A549 (cell line): Measurements from ENCODE around the gene HSD3B7. TPM values are rescaled to one million over a fixed set of nuclear protein-coding genes. Genes with fewer than 3 reads are reported as not detected.

ENCODE experiments used
- ATAC-seq, 2 experiments: fragments of 200-7000 bp in 1 of 2; fragments of >200 bp in 1 of 2; cut with Nextera tagmentation in 1 of 2; cut with Tn5 transposase in 1 of 2; 3 replicates each; pipeline versions ENCODE4 v1.8.0 to v1.9.1; 2018 to 2020; ENCODE audit warnings: mild to moderate bottlenecking in 1 of 2, moderate library complexity in 1 of 2
- CTCF ChIA-PET: fragments of 300-600 bp; sonication (Branson Sonifier 250); formaldehyde crosslinking; extraction: SDS; loops from one replicate; lab custom pipeline; 2021; ENCODE audit warnings: antibody characterized with exemption, inconsistent platforms; lab: Yijun Ruan, JAX
- POLR2A ChIA-PET: fragments of 350-600 bp; formaldehyde crosslinking; extraction: SDS; loops from one replicate; lab custom pipeline; 2021; ENCODE audit warnings: antibody characterized with exemption, inconsistent platforms; lab: Yijun Ruan, JAX
- DNase-seq, 2 experiments: peaks; one replicate each; pipeline versions ENCODE4 v3.0.0 to v3.0.0-alpha.2; 2011 to 2016; ENCODE audit warnings: low read depth in 1 of 2, low spot score in 1 of 2
- FAIRE-seq: peaks from 2 replicates; lab custom pipeline; 2011; peaks lifted over from hg19 to GRCh38; lab: Jason Lieb, UNC
- H3K27ac ChIP-seq, 2 experiments: fragments of >200 bp; sonication (Bioruptor Twin); formaldehyde crosslinking; 3 replicates each; pipeline ENCODE4 v1.5.1; 2016 to 2017
- H3K4me1 ChIP-seq: fragments of >200 bp; sonication (Bioruptor Twin); formaldehyde crosslinking; 3 replicates; pipeline ENCODE4 v1.6.1; 2016
- H3K4me2 ChIP-seq: fragments of >200 bp; sonication (Bioruptor Twin); formaldehyde crosslinking; 3 replicates; pipeline ENCODE4 v1.6.1; 2016
- H3K4me3 ChIP-seq: fragments of >200 bp; sonication (Bioruptor Twin); formaldehyde crosslinking; 3 replicates; pipeline ENCODE4 v1.5.1; 2016
- H3K9me3 ChIP-seq: fragments of >200 bp; sonication (Bioruptor Twin); formaldehyde crosslinking; 3 replicates; pipeline ENCODE4 v1.6.1; 2016
- CBX8 ChIP-seq: fragments of 200-600 bp; sonication (generic); IDR thresholded peaks from 2 replicates; pipeline ENCODE4 v1.6.1; 2016
- CHD2 ChIP-seq: fragments of 150-350 bp; IDR thresholded peaks from 2 replicates; pipeline ENCODE4 v1.6.1; 2014; ENCODE audit warnings: low read length; ENCODE audit not compliant: partially characterized antibody
- EHF ChIP-seq: fragments of 250-450 bp; sonication (Bioruptor Pico); IDR thresholded peaks from 2 replicates; pipeline ENCODE4 v1.5.0; 2020; ENCODE audit warnings: mild to moderate bottlenecking
- FOSL2 ChIP-seq, 2 experiments: fragments of 450-650 bp in 1 of 2; fragments of >200 bp in 1 of 2; sonication (Bioruptor Twin) in 1 of 2; formaldehyde crosslinking; IDR thresholded peaks; 2 replicates each; pipeline versions ENCODE4 v1.5.0 to v1.6.1; 2016 to 2020; ENCODE audit warnings: mild to moderate bottlenecking in 1 of 2, moderate library complexity in 1 of 2
- GATA3 ChIP-seq: IDR thresholded peaks from 2 replicates; pipeline ENCODE4 v1.6.1; 2012; ENCODE audit warnings: borderline replicate concordance
- HOXA7 ChIP-seq: fragments of 250-450 bp; sonication (Bioruptor Pico); IDR thresholded peaks from 2 replicates; pipeline ENCODE4 v1.5.0; 2020; ENCODE audit warnings: mild to moderate bottlenecking, moderate library complexity
- HOXB13 ChIP-seq: fragments of 250-450 bp; sonication (Bioruptor Pico); IDR thresholded peaks from 2 replicates; pipeline ENCODE4 v1.5.0; 2020; ENCODE audit warnings: low read depth, mild to moderate bottlenecking, moderate library complexity
- HOXB5 ChIP-seq: fragments of 250-450 bp; sonication (Bioruptor Pico); IDR thresholded peaks from 2 replicates; pipeline ENCODE4 v1.5.0; 2020; ENCODE audit warnings: mild to moderate bottlenecking, moderate library complexity
- JUN ChIP-seq, 2 experiments: fragments of >200 bp; sonication (Bioruptor Twin); formaldehyde crosslinking; IDR thresholded peaks; 2 replicates in 1 of 2; 3 replicates in 1 of 2; pipeline ENCODE4 v1.6.1; 2016 to 2017
- MAFK ChIP-seq: fragments of 450-650 bp; IDR thresholded peaks from 2 replicates; pipeline ENCODE4 v1.6.1; 2014; ENCODE audit not compliant: partially characterized antibody
- MYC ChIP-seq: IDR thresholded peaks from 2 replicates; pipeline ENCODE4 v1.6.1; 2012; ENCODE audit warnings: mild to moderate bottlenecking, inconsistent platforms, low read length, improper control_type of control experiment, borderline replicate concordance
- TFCP2L1 ChIP-seq: fragments of 250-450 bp; sonication (Bioruptor Pico); IDR thresholded peaks from 2 replicates; pipeline ENCODE4 v1.5.0; 2021; ENCODE audit warnings: mild to moderate bottlenecking
- TP53 ChIP-seq: fragments of 250-450 bp; sonication (Bioruptor Pico); IDR thresholded peaks from 2 replicates; pipeline ENCODE4 v1.5.0; 2021; ENCODE audit warnings: mild to moderate bottlenecking, moderate library complexity
- WGBS: methylation state at CpG from one replicate; pipeline ENCODE4 v1.1.6; 2017; ENCODE audit errors: missing lambda C conversion rate; 5-methylcytosine and 5-hydroxymethylcytosine counted together
- polyA plus RNA-seq, 4 experiments: library from polyadenylated mRNA; depleted of rRNA in 3 of 4; stranded (reverse); fragments of >200 nt; fragmentation: RNase III in 1 of 4; extraction: RNeasy Plus Mini Kit Qiagen cat#74134 plus additional on column Dnase treatment in 1 of 4; gene quantifications; 2 replicates in 3 of 4; 3 replicates in 1 of 4; pipeline ENCODE4 v1.2.3, GENCODE V29; 2011 to 2017
- TF ChIP-seq, protein P1 (sequence below): fragments of 250-450 bp; sonication (Bioruptor Pico); IDR thresholded peaks from 2 replicates; pipeline ENCODE4 v1.5.0; 2020; ENCODE audit warnings: low read depth, mild to moderate bottlenecking, moderate library complexity
- TF ChIP-seq, protein P2 (sequence below): fragments of 150-350 bp; IDR thresholded peaks from 2 replicates; pipeline ENCODE4 v1.6.1; 2014; ENCODE audit warnings: low read depth, mild to moderate bottlenecking, low read length
- TF ChIP-seq, protein P3 (sequence below): fragments of >200 bp; sonication (Bioruptor Twin); formaldehyde crosslinking; IDR thresholded peaks from 3 replicates; pipeline ENCODE4 v1.5.1; 2016
- TF ChIP-seq, protein P4 (sequence below): IDR thresholded peaks from 2 replicates; pipeline ENCODE4 v1.6.1; 2012
- TF ChIP-seq, protein P5 (sequence below): fragments of >200 bp; sonication (Bioruptor Twin); formaldehyde crosslinking; IDR thresholded peaks from 3 replicates; pipeline ENCODE4 v1.6.1; 2016
- TF ChIP-seq, protein P6 (sequence below): fragments of >200 bp; sonication (Bioruptor Twin); formaldehyde crosslinking; IDR thresholded peaks from 2 replicates; pipeline ENCODE4 v1.6.1; 2016
- TF ChIP-seq, protein P7 (sequence below): IDR thresholded peaks from 2 replicates; pipeline ENCODE4 v1.6.1; 2012

Gene HSD3B7
- polyA plus RNA-seq, 2 of the 4 experiments (the other 2 are of a cell fraction), result 10.5 to 19.7 TPM

DNA sequence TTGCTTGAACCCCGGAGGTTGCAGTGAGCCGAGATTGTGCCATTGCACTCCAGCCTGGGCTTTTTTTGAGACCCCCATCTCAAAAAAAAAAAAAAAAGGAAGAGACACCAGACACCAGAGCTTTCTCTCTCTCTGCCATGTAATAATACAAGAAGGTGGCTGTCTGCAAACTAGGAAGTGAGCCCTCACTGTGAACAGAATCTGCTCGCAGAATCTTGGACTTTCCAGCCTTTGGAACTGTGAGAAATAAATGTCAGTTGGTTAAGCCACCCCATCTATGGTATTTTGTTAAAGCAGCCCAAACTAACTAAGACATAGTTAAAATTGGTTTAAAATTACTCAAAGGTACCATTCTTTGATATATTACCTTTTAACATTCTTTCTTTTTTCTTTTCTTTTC, 35.5 kb downstream of the HSD3B7 start:
- H3K4me3 ChIP-seq, result no peak overlapping the region
- H3K4me2 ChIP-seq, result no peak overlapping the region
- POLR2A ChIA-PET, result no interaction called here
- ATAC-seq (no peak), DNase-seq (no peak), FAIRE-seq (no peak)
- no peak overlapping the region for H3K27ac ChIP-seq
- TF ChIP-seq TP53 (no peak), GATA3 (no peak), JUN (IDR thresholded peaks at IDR 0.05) (no peak), HOXB5 (CRISPR knock-in tag) (no peak), MAFK (no peak), TFCP2L1 (CRISPR knock-in tag) (no peak), EHF (no peak)
- TF ChIP-seq, protein P1, sequence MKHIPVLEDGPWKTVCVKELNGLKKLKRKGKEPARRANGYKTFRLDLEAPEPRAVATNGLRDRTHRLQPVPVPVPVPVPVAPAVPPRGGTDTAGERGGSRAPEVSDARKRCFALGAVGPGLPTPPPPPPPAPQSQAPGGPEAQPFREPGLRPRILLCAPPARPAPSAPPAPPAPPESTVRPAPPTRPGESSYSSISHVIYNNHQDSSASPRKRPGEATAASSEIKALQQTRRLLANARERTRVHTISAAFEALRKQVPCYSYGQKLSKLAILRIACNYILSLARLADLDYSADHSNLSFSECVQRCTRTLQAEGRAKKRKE, result no peak
- TF ChIP-seq, protein P2, sequence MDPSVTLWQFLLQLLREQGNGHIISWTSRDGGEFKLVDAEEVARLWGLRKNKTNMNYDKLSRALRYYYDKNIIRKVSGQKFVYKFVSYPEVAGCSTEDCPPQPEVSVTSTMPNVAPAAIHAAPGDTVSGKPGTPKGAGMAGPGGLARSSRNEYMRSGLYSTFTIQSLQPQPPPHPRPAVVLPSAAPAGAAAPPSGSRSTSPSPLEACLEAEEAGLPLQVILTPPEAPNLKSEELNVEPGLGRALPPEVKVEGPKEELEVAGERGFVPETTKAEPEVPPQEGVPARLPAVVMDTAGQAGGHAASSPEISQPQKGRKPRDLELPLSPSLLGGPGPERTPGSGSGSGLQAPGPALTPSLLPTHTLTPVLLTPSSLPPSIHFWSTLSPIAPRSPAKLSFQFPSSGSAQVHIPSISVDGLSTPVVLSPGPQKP, result no peak
- TF ChIP-seq, protein P3, sequence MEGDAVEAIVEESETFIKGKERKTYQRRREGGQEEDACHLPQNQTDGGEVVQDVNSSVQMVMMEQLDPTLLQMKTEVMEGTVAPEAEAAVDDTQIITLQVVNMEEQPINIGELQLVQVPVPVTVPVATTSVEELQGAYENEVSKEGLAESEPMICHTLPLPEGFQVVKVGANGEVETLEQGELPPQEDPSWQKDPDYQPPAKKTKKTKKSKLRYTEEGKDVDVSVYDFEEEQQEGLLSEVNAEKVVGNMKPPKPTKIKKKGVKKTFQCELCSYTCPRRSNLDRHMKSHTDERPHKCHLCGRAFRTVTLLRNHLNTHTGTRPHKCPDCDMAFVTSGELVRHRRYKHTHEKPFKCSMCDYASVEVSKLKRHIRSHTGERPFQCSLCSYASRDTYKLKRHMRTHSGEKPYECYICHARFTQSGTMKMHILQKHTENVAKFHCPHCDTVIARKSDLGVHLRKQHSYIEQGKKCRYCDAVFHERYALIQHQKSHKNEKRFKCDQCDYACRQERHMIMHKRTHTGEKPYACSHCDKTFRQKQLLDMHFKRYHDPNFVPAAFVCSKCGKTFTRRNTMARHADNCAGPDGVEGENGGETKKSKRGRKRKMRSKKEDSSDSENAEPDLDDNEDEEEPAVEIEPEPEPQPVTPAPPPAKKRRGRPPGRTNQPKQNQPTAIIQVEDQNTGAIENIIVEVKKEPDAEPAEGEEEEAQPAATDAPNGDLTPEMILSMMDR, result no peak
- TF ChIP-seq, protein P4, sequence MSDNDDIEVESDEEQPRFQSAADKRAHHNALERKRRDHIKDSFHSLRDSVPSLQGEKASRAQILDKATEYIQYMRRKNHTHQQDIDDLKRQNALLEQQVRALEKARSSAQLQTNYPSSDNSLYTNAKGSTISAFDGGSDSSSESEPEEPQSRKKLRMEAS, result no peak
- TF ChIP-seq, protein P5, sequence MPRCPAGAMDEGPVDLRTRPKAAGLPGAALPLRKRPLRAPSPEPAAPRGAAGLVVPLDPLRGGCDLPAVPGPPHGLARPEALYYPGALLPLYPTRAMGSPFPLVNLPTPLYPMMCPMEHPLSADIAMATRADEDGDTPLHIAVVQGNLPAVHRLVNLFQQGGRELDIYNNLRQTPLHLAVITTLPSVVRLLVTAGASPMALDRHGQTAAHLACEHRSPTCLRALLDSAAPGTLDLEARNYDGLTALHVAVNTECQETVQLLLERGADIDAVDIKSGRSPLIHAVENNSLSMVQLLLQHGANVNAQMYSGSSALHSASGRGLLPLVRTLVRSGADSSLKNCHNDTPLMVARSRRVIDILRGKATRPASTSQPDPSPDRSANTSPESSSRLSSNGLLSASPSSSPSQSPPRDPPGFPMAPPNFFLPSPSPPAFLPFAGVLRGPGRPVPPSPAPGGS, result no peak
- TF ChIP-seq, protein P6, sequence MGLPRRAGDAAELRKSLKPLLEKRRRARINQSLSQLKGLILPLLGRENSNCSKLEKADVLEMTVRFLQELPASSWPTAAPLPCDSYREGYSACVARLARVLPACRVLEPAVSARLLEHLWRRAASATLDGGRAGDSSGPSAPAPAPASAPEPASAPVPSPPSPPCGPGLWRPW, result no peak
- TF ChIP-seq, all 56 proteins: peak for 0
- Histone ChIP-seq H3K9me3 (no peaks in the 10 kb centered on the region), H3K4me1 (peaks cover 8% of the 10 kb centered on the region; the same call in 2 of the 3 replicates)
- CTCF ChIA-PET, result interaction anchor here (1.0 to 2.0 kb wide), 5 partner anchors 11 to 121 kb away, joined by 3 to 10 read pairs (median 3); partner anchors contain the start of gene HSD3B7
- 83% methylated on average over 3 of the region's 3 CpGs for WGBS

DNA sequence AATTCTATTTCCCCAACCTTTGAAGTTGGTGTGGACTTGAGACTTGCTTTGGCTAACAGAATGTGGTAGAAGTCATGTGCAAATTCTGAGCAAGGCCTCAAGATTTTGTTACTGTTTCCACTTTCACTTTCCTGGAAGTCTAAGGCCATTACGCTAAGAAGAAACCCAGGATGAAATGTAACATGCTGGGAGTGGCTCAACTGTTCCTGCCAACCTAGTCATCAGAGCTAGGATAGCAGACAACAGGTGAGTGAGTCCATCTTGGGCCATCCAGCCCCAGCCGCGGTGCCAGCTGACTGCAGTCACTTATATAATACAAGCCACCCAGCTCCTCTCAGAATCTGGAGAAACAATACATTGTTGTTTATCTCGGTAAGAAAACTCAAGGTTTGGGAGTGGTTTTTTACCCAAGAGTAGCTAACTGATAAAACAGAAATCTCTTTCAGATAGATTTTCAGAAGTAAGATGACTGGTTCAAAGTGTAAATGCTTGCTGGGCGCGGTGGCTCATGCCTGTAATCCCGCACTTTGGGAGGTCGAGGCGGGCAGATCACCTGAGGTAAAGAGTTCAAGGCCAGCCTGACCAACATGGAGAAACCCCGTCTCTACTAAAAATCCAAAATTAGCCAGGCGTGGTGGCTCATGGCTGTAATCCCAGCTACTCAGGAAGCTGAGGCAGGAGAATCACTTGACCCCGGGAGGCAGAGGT, 37.7 kb downstream of the HSD3B7 start:
- no peak for ATAC-seq
- no peak overlapping the region for H3K27ac ChIP-seq
- H3K4me3 ChIP-seq, result no peak overlapping the region
- no peak overlapping the region for H3K4me2 ChIP-seq
- ChIA-PET CTCF (interaction anchor here (0.6 to 1.4 kb wide), 5 partner anchors 23 to 420 kb away, joined by 3 read pairs; partner anchors contain the start of gene ZNF843), POLR2A (interaction anchor here (0.6 kb wide), 1 partner anchor 24 kb away, joined by 3 read pairs; no protein-coding TSS in a partner anchor)
- no peak for DNase-seq
- no peak for FAIRE-seq
- no peaks in the 10 kb centered on the region for H3K9me3 ChIP-seq
- WGBS, result 78% methylated on average over 12 of the region's 12 CpGs
- no peaks in the 10 kb centered on the region for H3K4me1 ChIP-seq
- TF ChIP-seq EHF (no peak), CBX8 (no peak), MYC (no peak), GATA3 (no peak), MAFK (no peak), HOXA7 (CRISPR knock-in tag) (no peak), FOSL2 (IDR thresholded peaks at IDR 0.05) (no peak), FOSL2 (CRISPR knock-in tag; IDR thresholded peaks at IDR 0.05) (no peak), CHD2 (no peak), JUN (IDR thresholded peaks at IDR 0.05) (no peak), HOXB13 (CRISPR knock-in tag) (no peak)
- TF ChIP-seq, protein P7, sequence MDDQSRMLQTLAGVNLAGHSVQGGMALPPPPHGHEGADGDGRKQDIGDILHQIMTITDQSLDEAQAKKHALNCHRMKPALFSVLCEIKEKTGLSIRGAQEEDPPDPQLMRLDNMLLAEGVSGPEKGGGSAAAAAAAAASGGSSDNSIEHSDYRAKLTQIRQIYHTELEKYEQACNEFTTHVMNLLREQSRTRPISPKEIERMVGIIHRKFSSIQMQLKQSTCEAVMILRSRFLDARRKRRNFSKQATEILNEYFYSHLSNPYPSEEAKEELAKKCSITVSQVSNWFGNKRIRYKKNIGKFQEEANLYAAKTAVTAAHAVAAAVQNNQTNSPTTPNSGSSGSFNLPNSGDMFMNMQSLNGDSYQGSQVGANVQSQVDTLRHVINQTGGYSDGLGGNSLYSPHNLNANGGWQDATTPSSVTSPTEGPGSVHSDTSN, result no peak
- TF ChIP-seq, protein P3, result no peak
- TF ChIP-seq, protein P5, result no peak
